Kidney tubule cell (primary cell): Measurements from ENCODE around the gene PEX5L.
A peak's percentile ranks its signal among the peaks of the same experiment; 100 is the strongest.
"Not testable (repeated sequence)": the region's sequence is repeated elsewhere in the genome, so short reads cannot be mapped to it uniquely, and the experiment has no call there.

Experiments
- DNase-seq: peaks from one replicate; pipeline ENCODE4 v3.0.0-alpha.2; 2018; ENCODE audit warnings: low spot score

The PEX5L gene

GRCh38 chr3:180036671-180037455 is at the start of gene PEX5L:
Gene PEX5L, minus strand, starts transcription at chr3:180036937. Its CDS starts 338 bp downstream, at chr3:180036599.
- peak; percentile 40 for DNase-seq

GRCh38 chr3:180085122-180085710 is 48.5 kb upstream of the PEX5L start:
- DNase-seq = no peak

GRCh38 chr3:180082699-180083098 is 46.0 kb upstream of the PEX5L start:
- DNase-seq = no peak

DNA sequence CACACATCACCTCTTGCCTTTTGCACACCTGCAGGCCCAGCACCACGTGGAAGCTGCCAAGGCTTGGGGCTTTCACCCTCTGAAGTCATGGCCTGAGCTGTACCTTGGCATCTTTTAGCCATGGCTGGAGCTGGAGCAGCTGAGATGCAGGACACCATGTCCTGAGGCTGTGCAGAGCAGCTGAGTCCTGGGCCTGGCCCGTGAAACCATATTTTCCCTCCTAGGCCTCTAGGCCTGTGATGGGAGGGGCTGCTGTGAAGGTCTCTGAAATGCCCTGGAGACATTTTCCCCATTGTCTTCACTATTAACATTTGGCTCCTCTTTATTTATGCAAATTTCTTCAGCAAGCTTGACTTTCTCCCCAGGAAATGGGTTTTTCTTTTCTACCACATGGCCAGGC is 41.9 kb upstream of the PEX5L start:
- DNase-seq = no peak

DNA sequence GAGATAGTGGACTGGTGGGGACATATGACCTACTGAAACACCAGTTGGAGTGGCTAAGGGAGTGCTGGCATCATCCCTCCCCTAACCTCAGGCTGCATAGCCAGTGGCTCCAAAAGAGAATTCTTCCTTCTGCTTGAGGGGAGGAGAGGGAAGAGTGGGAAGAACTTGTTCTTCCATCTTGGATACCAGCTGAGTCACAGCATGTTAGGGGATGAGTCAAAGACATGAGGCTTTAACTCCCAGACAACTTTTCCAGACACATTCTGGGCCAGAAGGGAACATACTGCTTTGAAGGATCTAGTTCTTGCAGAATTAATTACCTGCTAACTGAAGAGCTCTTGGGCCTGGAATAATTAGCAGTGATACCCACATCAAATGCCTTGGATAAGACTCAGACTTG is 36.8 kb upstream of the PEX5L start:
- peak; percentile 25 for DNase-seq

DNA sequence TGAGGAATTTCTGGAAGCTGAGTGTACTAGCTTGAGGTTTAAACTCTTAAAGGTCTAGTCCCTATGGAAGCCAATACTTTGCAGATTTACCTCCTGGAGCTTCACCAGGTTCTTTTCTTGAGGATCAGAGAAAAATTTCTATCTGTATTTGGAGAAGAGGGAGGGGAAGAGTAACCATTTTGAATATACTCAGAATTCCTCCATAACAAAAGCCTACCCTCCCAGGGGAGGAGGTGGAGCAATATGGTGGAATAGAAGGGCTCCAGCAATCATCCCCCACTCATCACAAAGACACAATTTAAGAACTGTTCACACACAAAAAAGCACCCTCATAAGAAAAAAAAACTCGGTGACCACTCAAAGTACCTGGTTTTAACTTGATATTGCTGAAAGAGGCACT is 36.0 kb upstream of the PEX5L start:
- DNase-seq = no peak

- DNase-seq = no peak
Measured at GRCh38 chr3:180070925-180071324, 34.2 kb upstream of the PEX5L start.

- no peak for DNase-seq
Measured at GRCh38 chr3:180068023-180068422, 31.3 kb upstream of the PEX5L start.

DNA sequence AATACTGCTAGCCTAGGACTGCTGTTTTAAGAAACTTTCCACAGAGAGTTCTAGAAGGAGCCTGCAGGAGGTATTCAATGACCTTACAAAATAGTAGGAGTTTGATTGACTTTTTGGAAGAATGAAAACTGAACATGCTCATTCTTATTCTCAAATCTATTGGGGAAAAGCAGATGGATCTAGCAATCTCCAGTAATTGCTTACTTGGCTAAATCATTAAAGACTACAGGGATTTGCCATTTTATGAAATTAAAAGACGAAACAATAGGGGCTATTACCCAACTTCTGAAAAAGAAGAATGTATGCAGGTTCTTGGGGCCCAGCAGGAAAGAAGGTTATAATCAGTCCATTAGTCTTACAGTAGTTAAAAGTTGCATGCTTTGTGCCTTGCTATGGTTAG is 29.9 kb upstream of the PEX5L start:
- no peak for DNase-seq

- no peak for DNase-seq
Measured at GRCh38 chr3:180063783-180064182, 27.0 kb upstream of the PEX5L start.

GRCh38 chr3:180062771-180063170 is 26.0 kb upstream of the PEX5L start:
- DNase-seq = no peak

GRCh38 chr3:180059356-180059755 is 22.6 kb upstream of the PEX5L start:
- no peak for DNase-seq

DNA sequence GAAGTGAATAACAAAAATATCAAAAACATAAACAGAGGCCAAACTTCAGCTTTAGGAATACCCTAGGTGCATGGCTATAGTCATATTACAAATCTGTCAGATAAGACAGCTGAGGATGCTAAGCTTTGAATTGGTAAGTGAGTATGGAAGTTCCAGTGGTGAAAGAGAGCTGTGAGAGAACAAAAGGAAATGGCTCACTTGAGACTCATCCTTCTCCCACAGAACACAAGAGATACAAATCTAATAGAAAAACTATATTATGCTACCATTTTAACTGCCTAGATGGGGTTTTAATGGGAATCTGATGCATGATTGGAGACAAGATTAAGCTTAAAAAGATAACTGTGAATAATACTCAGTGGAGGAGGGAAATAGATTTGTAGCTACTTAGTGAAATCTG is 21.5 kb upstream of the PEX5L start:
- DNase-seq = no peak

DNA sequence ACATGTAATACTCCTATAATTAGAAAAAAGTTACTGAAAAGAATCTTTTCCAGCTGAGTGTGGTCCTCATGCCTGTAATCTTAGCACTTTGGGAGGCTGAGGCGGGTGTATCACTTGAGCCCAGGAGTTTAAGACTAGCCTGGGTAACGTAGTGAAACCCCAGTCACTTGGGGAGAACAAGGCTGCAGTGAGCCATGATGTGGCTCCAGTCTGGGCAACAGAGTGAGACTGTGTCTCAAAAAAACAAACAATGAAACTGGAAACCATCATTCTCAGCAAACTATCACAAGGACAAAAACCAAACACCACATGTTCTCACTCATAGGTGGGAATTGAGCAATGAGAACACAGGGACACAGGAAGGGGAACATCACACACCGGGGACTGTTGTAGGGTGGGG is 18.9 kb upstream of the PEX5L start:
- not testable (repeated sequence) for DNase-seq

GRCh38 chr3:180049391-180049790 is 12.7 kb upstream of the PEX5L start:
- no peak for DNase-seq

- no peak for DNase-seq
Measured at GRCh38 chr3:180048840-180049239, 12.1 kb upstream of the PEX5L start.

- no peak for DNase-seq
Measured at GRCh38 chr3:180048103-180048502, 11.4 kb upstream of the PEX5L start.

DNA sequence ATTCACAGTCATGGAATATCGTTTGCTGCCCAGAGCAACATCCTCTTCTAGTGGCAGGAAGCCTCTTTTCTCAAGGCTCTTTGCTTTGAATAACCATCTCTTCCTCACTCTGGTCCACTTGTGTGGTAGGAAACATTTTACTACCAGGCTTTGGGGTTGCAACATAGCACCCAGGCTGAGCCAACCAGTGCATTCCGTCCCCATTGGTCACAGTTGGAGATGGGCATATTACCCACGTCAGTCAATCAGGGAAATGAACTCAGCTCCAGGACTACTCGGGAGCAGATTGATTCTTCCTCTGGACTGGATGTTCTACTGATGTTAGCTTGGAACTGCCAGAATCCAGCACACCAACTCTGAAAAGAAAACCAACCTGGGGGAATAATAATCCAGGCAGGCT is 4.2 kb upstream of the PEX5L start:
- no peak for DNase-seq

GRCh38 chr3:180036092-180036670 is 556 bp downstream of the PEX5L start:
- DNase-seq = no peak

DNA sequence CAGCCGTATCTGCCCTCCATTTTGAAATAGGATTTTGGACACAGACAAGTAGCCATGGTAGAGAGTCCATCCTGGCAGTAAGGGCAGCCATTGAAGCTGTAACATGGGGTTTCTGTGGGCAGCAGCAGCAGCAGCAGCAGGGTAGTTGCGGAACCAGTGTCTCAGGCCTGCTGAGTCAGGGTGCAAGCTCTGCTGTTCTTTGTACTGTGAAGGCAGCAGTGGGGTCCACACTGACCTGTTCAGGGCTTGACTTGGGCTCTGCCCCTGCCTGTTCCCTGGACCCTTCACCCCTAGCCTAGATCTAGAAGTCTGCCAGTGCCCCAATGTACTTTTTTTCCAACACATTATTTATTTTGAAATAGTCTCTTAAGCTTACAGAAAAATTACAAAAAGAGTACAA is 9.7 kb downstream of the PEX5L start:
- no peak for DNase-seq

- no peak for DNase-seq
Measured at GRCh38 chr3:180018543-180018942, 18.2 kb downstream of the PEX5L start.

DNA sequence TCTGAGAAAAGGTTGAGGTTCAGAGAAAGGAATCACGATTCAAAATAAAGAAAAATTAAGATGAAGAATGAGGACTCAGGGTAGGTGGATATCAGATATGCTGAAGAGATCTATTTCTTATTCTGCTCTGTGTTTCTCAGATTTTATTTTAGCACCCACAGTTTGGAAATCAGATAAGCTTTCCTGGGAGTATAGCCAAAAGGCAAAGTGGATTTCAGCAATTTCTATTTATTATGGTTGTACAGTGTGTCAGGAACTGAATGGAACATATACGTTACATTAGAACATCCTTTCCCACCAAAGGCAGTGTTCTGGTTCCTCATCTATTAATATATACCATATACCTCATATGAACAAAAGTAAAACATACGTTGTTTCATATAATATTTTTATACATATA is 18.9 kb downstream of the PEX5L start:
- no peak for DNase-seq

DNA sequence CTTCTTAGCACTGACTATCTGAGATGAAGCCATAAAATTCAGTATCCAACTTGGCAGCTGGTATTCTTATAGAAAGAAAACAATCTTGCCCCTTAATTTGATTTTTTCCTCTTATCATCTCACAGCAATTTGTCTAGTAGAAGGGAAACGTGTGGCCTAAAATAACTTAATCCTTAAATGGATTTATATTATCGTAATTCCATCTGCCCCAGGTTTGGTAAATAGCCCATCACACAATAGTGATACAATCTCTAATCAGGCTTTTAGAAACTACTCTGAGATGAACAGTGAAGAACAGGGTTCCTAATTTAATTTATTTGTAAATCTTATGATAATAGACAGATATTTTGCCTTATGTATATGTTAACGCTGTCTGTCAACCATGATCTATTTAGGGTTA is 24.8 kb downstream of the PEX5L start:
- DNase-seq = no peak

GRCh38 chr3:180008318-180008717 is 28.4 kb downstream of the PEX5L start:
- not testable (repeated sequence) for DNase-seq
